Measurements from ENCODE around the gene OR51I2. TPM values are rescaled to one million over a fixed set of nuclear protein-coding genes. Genes with fewer than 3 reads are reported as not detected.
A peak's percentile ranks its signal among the peaks of the same experiment; 100 is the strongest.

OR51I2 gene
- total RNA-seq = not detected

- no peak for ATAC-seq
- Mint-ChIP-seq H3K4me3 (no peak within 1 kb of the TSS), H3K27me3 (peaks cover 2% of the 10 kb centered on the region), H3K9me3 (ENCODE audit: low read depth) (no peaks in the 10 kb centered on the region), H3K27ac (no peak within 1 kb of the TSS), H3K36me3 (no peaks in the 10 kb centered on the region), H3K4me1 (no peaks in the 10 kb centered on the region)
- DNase-seq = no peak
- CTCF ChIA-PET = no interaction called here
Observed at GRCh38 chr11:5449023-5449422, at the start of gene OR51I2. TSS of gene OR51I2 (plus strand) at chr11:5449323. CDS start at chr11:5453489, 4,166 bp downstream.

GRCh38 chr11:5405173-5405572 lies 44.0 kb upstream of the OR51I2 start:
- Mint-ChIP-seq H3K9me3 (ENCODE audit: low read depth) (no peaks in the 10 kb centered on the region), H3K27ac (no peak overlapping the region), H3K4me3 (no peak overlapping the region), H3K27me3 (peaks cover 7% of the 10 kb centered on the region), H3K4me1 (no peaks in the 10 kb centered on the region), H3K36me3 (no peaks in the 10 kb centered on the region)
- DNase-seq (no peak), ATAC-seq (no peak)
- CTCF ChIA-PET = no interaction called here

- no peak overlapping the region for H3K4me3 Mint-ChIP-seq
- H3K4me1 Mint-ChIP-seq = no peaks in the 10 kb centered on the region
- no peaks in the 10 kb centered on the region for H3K9me3 Mint-ChIP-seq (ENCODE audit: low read depth)
- no peak for DNase-seq
- H3K36me3 Mint-ChIP-seq = no peaks in the 10 kb centered on the region
- no peak for ATAC-seq
- peaks cover 3% of the 10 kb centered on the region for H3K27me3 Mint-ChIP-seq
- H3K27ac Mint-ChIP-seq = no peak overlapping the region
- CTCF ChIA-PET = no interaction called here
Observed at GRCh38 chr11:5420993-5421392, 28.1 kb upstream of the OR51I2 start.

DNA sequence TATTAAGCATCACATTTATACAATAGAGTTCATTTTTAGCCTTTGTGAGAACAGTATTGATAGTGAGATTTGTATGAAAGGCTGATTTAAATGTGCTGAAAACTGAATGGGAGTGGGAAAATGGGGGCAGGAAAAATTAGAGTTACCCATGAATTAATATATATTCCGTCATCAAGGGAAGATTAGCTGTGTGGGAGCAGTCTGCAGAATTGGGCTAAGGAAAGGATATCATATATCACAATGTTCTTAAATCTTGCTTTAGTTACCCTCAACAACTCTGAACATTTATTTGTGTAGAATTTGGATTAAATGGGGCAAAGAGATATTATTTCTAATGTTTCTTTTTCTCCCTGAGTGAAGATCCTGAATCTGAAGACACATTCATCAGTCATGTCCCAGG lies 27.3 kb upstream of the OR51I2 start, which contains the start of gene OR51Q1:
Gene OR51Q1, plus strand, starts transcription at position 301 of the 400 bp plus-strand sequence. Its CDS starts 90 bp downstream, at position 391.
- Mint-ChIP-seq H3K9me3 (ENCODE audit: low read depth) (no peaks in the 10 kb centered on the region), H3K27ac (no peak within 1 kb of the TSS), H3K4me1 (no peaks in the 10 kb centered on the region), H3K27me3 (peaks cover 3% of the 10 kb centered on the region), H3K4me3 (no peak within 1 kb of the TSS), H3K36me3 (no peaks in the 10 kb centered on the region)
- CTCF ChIA-PET = no interaction called here
- no peak for ATAC-seq
- no peak for DNase-seq

GRCh38 chr11:5423131-5423530 lies 26.0 kb upstream of the OR51I2 start:
- no peaks in the 10 kb centered on the region for H3K4me1 Mint-ChIP-seq
- peaks cover 8% of the 10 kb centered on the region for H3K27me3 Mint-ChIP-seq
- H3K4me3 Mint-ChIP-seq = no peak overlapping the region
- CTCF ChIA-PET = no interaction called here
- ATAC-seq (no peak), DNase-seq (no peak)
- no peaks in the 10 kb centered on the region for H3K36me3 Mint-ChIP-seq
- no peaks in the 10 kb centered on the region for H3K9me3 Mint-ChIP-seq (ENCODE audit: low read depth)
- no peak overlapping the region for H3K27ac Mint-ChIP-seq

- Mint-ChIP-seq H3K9me3 (ENCODE audit: low read depth) (no peaks in the 10 kb centered on the region), H3K4me1 (no peaks in the 10 kb centered on the region), H3K36me3 (no peaks in the 10 kb centered on the region), H3K27ac (no peak within 1 kb of the TSS), H3K4me3 (no peak within 1 kb of the TSS), H3K27me3 (peaks cover 4% of the 10 kb centered on the region)
- ATAC-seq = no peak
- CTCF ChIA-PET = no interaction called here
- DNase-seq = no peak
Observed at GRCh38 chr11:5441414-5441813, 7.7 kb upstream of the OR51I2 start, which contains the start of gene OR51I1. TSS of gene OR51I1 (minus strand) at chr11:5441514. CDS start at chr11:5441514, 0 bp downstream.

- H3K27me3 Mint-ChIP-seq = peaks cover 2% of the 10 kb centered on the region
- CTCF ChIA-PET = no interaction called here
- H3K4me3 Mint-ChIP-seq = no peak overlapping the region
- no peaks in the 10 kb centered on the region for H3K9me3 Mint-ChIP-seq (ENCODE audit: low read depth)
- no peaks in the 10 kb centered on the region for H3K4me1 Mint-ChIP-seq
- no peaks in the 10 kb centered on the region for H3K36me3 Mint-ChIP-seq
- ATAC-seq = no peak
- no peak overlapping the region for H3K27ac Mint-ChIP-seq
- no peak for DNase-seq
Observed at GRCh38 chr11:5443835-5444393, 5.2 kb upstream of the OR51I2 start.

- DNase-seq (no peak), ATAC-seq (no peak)
- CTCF ChIA-PET = no interaction called here
- no peak overlapping the region for H3K27ac Mint-ChIP-seq
- no peaks in the 10 kb centered on the region for H3K36me3 Mint-ChIP-seq
- H3K27me3 Mint-ChIP-seq = peaks cover 2% of the 10 kb centered on the region
- H3K4me3 Mint-ChIP-seq = no peak overlapping the region
- H3K9me3 Mint-ChIP-seq (ENCODE audit: low read depth) = no peaks in the 10 kb centered on the region
- H3K4me1 Mint-ChIP-seq = no peaks in the 10 kb centered on the region
Observed at GRCh38 chr11:5449432-5449831, 309 bp downstream of the OR51I2 start.

GRCh38 chr11:5460983-5461621 lies 12.0 kb downstream of the OR51I2 start:
- ATAC-seq = no peak
- no peak overlapping the region for H3K4me3 Mint-ChIP-seq
- no peak overlapping the region for H3K27ac Mint-ChIP-seq
- H3K9me3 Mint-ChIP-seq (ENCODE audit: low read depth) = no peaks in the 10 kb centered on the region
- CTCF ChIA-PET = no interaction called here
- no peaks in the 10 kb centered on the region for H3K4me1 Mint-ChIP-seq
- peaks cover 2% of the 10 kb centered on the region for H3K27me3 Mint-ChIP-seq
- DNase-seq = no peak
- no peaks in the 10 kb centered on the region for H3K36me3 Mint-ChIP-seq

GRCh38 chr11:5467527-5467926 lies 18.4 kb downstream of the OR51I2 start:
- no peaks in the 10 kb centered on the region for H3K36me3 Mint-ChIP-seq
- no peaks in the 10 kb centered on the region for H3K4me1 Mint-ChIP-seq
- H3K27me3 Mint-ChIP-seq = no peaks in the 10 kb centered on the region
- H3K4me3 Mint-ChIP-seq = no peak overlapping the region
- CTCF ChIA-PET = interaction anchor here (1.1 kb wide), 1 partner anchor 9 kb away, joined by 4 read pairs; no protein-coding TSS in a partner anchor
- no peak for DNase-seq
- H3K9me3 Mint-ChIP-seq (ENCODE audit: low read depth) = no peaks in the 10 kb centered on the region
- no peak overlapping the region for H3K27ac Mint-ChIP-seq
- ATAC-seq = no peak

DNA sequence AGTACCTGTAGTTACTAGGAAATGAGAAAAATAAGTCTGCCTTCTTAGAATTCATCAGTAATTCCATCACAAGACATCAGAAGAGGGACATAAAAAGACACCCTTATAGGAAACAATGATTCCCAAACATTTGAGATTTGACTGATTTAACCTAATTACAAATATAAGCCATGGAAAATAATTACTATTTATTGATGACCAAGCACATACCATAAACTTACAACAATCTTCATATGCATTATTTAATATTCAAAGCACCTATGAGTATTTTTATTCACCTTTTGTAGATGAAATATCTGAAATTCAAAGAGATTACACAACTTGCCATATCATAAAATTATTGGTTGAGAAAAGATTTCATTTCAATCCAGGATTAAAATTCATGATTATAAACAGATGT lies 24.8 kb downstream of the OR51I2 start:
- CTCF ChIA-PET = no interaction called here
- DNase-seq (no peak), ATAC-seq (no peak)
- Mint-ChIP-seq H3K36me3 (no peaks in the 10 kb centered on the region), H3K27ac (no peak overlapping the region), H3K4me1 (no peaks in the 10 kb centered on the region), H3K27me3 (peaks cover 14% of the 10 kb centered on the region), H3K9me3 (ENCODE audit: low read depth) (no peaks in the 10 kb centered on the region), H3K4me3 (no peak overlapping the region)

DNA sequence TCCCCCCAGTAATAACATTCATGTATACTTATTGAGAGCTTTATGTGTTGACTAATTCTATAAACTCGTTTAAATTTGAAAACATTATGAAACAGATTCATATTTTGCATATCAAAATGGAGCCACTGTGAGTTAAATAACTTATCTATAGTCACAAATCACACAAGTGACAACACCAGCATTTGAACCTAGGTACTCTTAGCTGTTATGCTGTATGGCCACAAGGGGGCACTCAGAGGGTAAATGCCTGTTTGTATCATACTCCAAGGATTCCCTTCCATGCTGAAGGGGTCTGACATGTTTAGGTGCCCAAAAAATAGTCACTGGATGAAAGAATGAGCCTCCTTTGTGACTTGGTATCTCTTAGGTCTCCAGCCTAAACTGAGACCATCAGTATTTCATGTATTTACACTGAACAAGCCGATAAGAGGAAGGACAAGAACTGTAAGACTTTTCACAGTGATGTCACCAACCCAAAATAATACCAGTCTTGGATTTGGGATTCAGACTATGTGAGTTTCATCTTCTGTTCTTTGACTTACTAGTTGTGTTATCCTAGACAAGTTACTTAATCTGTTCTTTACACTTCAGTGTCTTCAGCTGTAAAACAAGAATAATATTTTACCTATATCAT lies 27.2 kb downstream of the OR51I2 start:
- ATAC-seq (peak; percentile 74), DNase-seq (peak; percentile 51)
- Mint-ChIP-seq H3K9me3 (ENCODE audit: low read depth) (no peaks in the 10 kb centered on the region), H3K36me3 (no peaks in the 10 kb centered on the region), H3K4me1 (no peaks in the 10 kb centered on the region), H3K27ac (no peak overlapping the region), H3K4me3 (no peak overlapping the region), H3K27me3 (peaks cover 14% of the 10 kb centered on the region)
- CTCF ChIA-PET = interaction anchor here (0.6 to 2.1 kb wide), 7 partner anchors 9 to 415 kb away, joined by 3 to 7 read pairs (median 3); no protein-coding TSS in a partner anchor

- Mint-ChIP-seq H3K4me3 (no peak overlapping the region), H3K27me3 (peaks cover 5% of the 10 kb centered on the region), H3K36me3 (no peaks in the 10 kb centered on the region), H3K9me3 (ENCODE audit: low read depth) (no peaks in the 10 kb centered on the region), H3K4me1 (no peaks in the 10 kb centered on the region), H3K27ac (no peak overlapping the region)
- ATAC-seq = no peak
- CTCF ChIA-PET = interaction anchor here (2.2 kb wide), 1 partner anchor 10 kb away, joined by 7 read pairs; no protein-coding TSS in a partner anchor
- DNase-seq = no peak
Observed at GRCh38 chr11:5486003-5486402, 36.9 kb downstream of the OR51I2 start.

DNA sequence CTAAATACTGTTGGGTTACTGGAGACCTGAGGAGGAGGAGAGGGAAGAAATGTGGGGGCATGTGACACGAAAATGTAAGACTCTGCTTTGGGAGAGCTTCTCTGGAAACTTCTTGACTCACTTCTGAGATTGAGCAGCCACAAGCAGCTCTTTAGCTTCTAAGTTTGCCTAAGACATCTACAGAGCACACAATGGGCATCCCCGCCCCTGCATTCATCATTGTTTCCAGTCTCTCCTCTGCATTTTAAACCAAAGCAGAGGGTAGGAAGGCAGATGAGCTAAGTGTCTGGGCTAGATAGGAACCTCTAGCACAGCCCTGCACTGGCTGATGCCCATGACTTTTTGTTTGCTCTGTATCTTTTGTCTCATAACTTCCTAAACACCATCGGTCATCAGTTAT lies 37.3 kb downstream of the OR51I2 start:
- H3K9me3 Mint-ChIP-seq (ENCODE audit: low read depth) = no peaks in the 10 kb centered on the region
- H3K27ac Mint-ChIP-seq = no peak overlapping the region
- H3K4me1 Mint-ChIP-seq = no peaks in the 10 kb centered on the region
- H3K36me3 Mint-ChIP-seq = no peaks in the 10 kb centered on the region
- DNase-seq (no peak), ATAC-seq (no peak)
- CTCF ChIA-PET = interaction anchor here (2.2 kb wide), 1 partner anchor 11 kb away, joined by 7 read pairs; no protein-coding TSS in a partner anchor
- H3K27me3 Mint-ChIP-seq = peaks cover 5% of the 10 kb centered on the region
- H3K4me3 Mint-ChIP-seq = no peak overlapping the region

Data from activated CD8-positive, alpha-beta memory T cell treated with anti-CD3 and anti-CD28 coated beads, Interleukin-2, amount 10 ng/mL, durations not matched to agents 7 days and 5 days (primary cell).